ENCODE results near the gene TLR3. TPM values are rescaled to one million over a fixed set of nuclear protein-coding genes. Genes with fewer than 3 reads are reported as not detected.

The TLR3 gene
- total and polyA plus RNA-seq, 2 donors (not counting 3 experiments of a cell fraction or from before 2014, with no cell fraction given): 1.6 to 5.2 TPM

DNA sequence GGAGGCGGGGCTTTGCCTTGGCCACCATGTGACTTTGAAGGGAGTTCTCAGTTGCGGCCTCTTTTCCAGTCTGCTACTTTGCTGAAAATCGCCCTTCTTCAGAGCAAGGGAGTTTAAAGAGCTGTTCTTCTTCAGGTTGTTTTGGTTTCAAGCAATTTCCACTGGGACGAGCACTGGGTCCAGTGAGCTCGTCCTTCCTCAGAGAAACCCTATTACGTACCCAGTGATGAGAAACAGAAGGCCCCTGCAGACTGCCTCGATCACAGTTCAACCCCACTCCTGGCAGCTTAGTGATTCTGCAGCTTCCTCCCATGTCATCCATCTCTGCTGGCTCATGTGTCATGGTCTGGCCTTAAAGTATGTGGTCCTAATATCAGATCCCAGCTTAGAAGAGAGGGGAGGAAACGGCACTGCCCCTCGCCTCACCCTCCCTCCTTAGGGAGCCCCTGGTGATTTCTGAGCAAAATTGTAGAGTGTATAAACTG is 27.8 kb downstream of the TLR3 start:
- no peaks in the 10 kb centered on the region for H3K9me3 ChIP-seq (replicated peaks; ENCODE audit: control insufficient read depth, insufficient read depth, low read length)
- CTCF ChIA-PET: no interaction called here
- H3K9me1 ChIP-seq (replicated peaks; ENCODE audit: control insufficient read depth, extremely low read depth, insufficient read depth, low read length): no peaks in the 10 kb centered on the region
- POLR2A ChIA-PET: no interaction called here
- H3K9ac ChIP-seq (replicated peaks; ENCODE audit: extremely low read depth, insufficient read depth, low read length): no peak overlapping the region
- H3K4me2 ChIP-seq (ENCODE audit: insufficient read depth, low read length): no peak overlapping the region
- DNase-seq (ENCODE audit: low read depth, low spot score): no peak
- no peak overlapping the region for H2AFZ ChIP-seq (ENCODE audit: low read depth, low read length)
- BruUV-seq (replicated peaks): no TSS peak
- no peak overlapping the region for H3K27ac ChIP-seq (ENCODE audit: insufficient read depth, low read depth, low read length)
- no peak overlapping the region for H3K4me3 ChIP-seq (replicated peaks in 1 of 3; ENCODE audit: insufficient read depth in 1 of 3, low read depth in 1 of 3, low read length in 3 of 3)
- H3K36me3 ChIP-seq (ENCODE audit: control insufficient read depth in 2 of 2, extremely low read depth in 1 of 2, insufficient read depth in 2 of 2, low read length in 2 of 2): no peaks in the 10 kb centered on the region
- no peaks in the 10 kb centered on the region for H3K4me1 ChIP-seq (ENCODE audit: control insufficient read depth, extremely low read depth, insufficient read depth, low read length)
- intact Hi-C loops (cut with micrococcal nuclease) (no loop called here), dilution Hi-C loops (cut with MboI; ENCODE audit: extremely low pct_ligation_motif_present, low sequenced_read_pairs) (no loop called here)
- H3K79me2 ChIP-seq (ENCODE audit: control insufficient read depth, insufficient read depth, low read length): no peaks in the 10 kb centered on the region
- H3K27me3 ChIP-seq (ENCODE audit: control insufficient read depth in 2 of 2, insufficient read depth in 2 of 2, low read length in 2 of 2): no peaks in the 10 kb centered on the region
- no peak for FAIRE-seq
- H4K20me1 ChIP-seq (replicated peaks; ENCODE audit: control insufficient read depth, extremely low read depth, insufficient read depth, low read length): no peaks in the 10 kb centered on the region
- TF ChIP-seq GATA2 (IDR thresholded peaks at IDR 0.05; ENCODE audit: insufficient read depth, insufficient read length, low read depth, low read length) (no peak), MAX (IDR thresholded peaks at IDR 0.05; ENCODE audit: insufficient read depth, insufficient read length) (no peak), EZH2 (IDR thresholded peaks at IDR 0.05; ENCODE audit: borderline replicate concordance, low read depth, low read length, severe bottlenecking) (no peak)
- TF ChIP-seq, protein P1, sequence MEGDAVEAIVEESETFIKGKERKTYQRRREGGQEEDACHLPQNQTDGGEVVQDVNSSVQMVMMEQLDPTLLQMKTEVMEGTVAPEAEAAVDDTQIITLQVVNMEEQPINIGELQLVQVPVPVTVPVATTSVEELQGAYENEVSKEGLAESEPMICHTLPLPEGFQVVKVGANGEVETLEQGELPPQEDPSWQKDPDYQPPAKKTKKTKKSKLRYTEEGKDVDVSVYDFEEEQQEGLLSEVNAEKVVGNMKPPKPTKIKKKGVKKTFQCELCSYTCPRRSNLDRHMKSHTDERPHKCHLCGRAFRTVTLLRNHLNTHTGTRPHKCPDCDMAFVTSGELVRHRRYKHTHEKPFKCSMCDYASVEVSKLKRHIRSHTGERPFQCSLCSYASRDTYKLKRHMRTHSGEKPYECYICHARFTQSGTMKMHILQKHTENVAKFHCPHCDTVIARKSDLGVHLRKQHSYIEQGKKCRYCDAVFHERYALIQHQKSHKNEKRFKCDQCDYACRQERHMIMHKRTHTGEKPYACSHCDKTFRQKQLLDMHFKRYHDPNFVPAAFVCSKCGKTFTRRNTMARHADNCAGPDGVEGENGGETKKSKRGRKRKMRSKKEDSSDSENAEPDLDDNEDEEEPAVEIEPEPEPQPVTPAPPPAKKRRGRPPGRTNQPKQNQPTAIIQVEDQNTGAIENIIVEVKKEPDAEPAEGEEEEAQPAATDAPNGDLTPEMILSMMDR (IDR thresholded peaks at IDR 0.05; ENCODE audit: extremely low read depth in 1 of 2, insufficient read depth in 1 of 2, low read depth in 1 of 2, low read length in 2 of 2): no peak

- H3K4me2 ChIP-seq (ENCODE audit: insufficient read depth, low read length): no peak overlapping the region
- ChIA-PET CTCF (interaction anchor here (1.3 kb wide), 1 partner anchor 40 kb away, joined by 4 read pairs; no protein-coding TSS in a partner anchor), POLR2A (no interaction called here)
- H3K9ac ChIP-seq (replicated peaks; ENCODE audit: extremely low read depth, insufficient read depth, low read length): no peak overlapping the region
- intact Hi-C loops (cut with micrococcal nuclease) (no loop called here), dilution Hi-C loops (cut with MboI; ENCODE audit: extremely low pct_ligation_motif_present, low sequenced_read_pairs) (no loop called here)
- H3K4me3 ChIP-seq (replicated peaks in 1 of 3; ENCODE audit: insufficient read depth in 1 of 3, low read depth in 1 of 3, low read length in 3 of 3): no peak overlapping the region
- no TSS peak for BruUV-seq (replicated peaks)
- no peaks in the 10 kb centered on the region for H3K4me1 ChIP-seq (ENCODE audit: control insufficient read depth, extremely low read depth, insufficient read depth, low read length)
- no peaks in the 10 kb centered on the region for H4K20me1 ChIP-seq (replicated peaks; ENCODE audit: control insufficient read depth, extremely low read depth, insufficient read depth, low read length)
- H3K9me1 ChIP-seq (replicated peaks; ENCODE audit: control insufficient read depth, extremely low read depth, insufficient read depth, low read length): no peaks in the 10 kb centered on the region
- no peaks in the 10 kb centered on the region for H3K79me2 ChIP-seq (ENCODE audit: control insufficient read depth, insufficient read depth, low read length)
- no peaks in the 10 kb centered on the region for H3K27me3 ChIP-seq (ENCODE audit: control insufficient read depth in 2 of 2, insufficient read depth in 2 of 2, low read length in 2 of 2)
- TF ChIP-seq MAX (IDR thresholded peaks at IDR 0.05; ENCODE audit: insufficient read depth, insufficient read length): no peak
- FAIRE-seq (no peak), DNase-seq (ENCODE audit: low read depth, low spot score) (no peak)
- H3K27ac ChIP-seq (ENCODE audit: insufficient read depth, low read depth, low read length): no peak overlapping the region
- H2AFZ ChIP-seq (ENCODE audit: low read depth, low read length): no peak overlapping the region
- H3K36me3 ChIP-seq (ENCODE audit: control insufficient read depth in 2 of 2, extremely low read depth in 1 of 2, insufficient read depth in 2 of 2, low read length in 2 of 2): no peaks in the 10 kb centered on the region
- no peaks in the 10 kb centered on the region for H3K9me3 ChIP-seq (replicated peaks; ENCODE audit: control insufficient read depth, insufficient read depth, low read length)
Measured at GRCh38 chr4:186097386-186097785, 28.4 kb downstream of the TLR3 start.
